DMS 273 (cell line): ENCODE results near the gene HOXB4.
"Not testable (repeated sequence)": the region's sequence is repeated elsewhere in the genome, so short reads cannot be mapped to it uniquely, and the experiment has no call there.

ENCODE experiments used
- DNase-seq: peaks from one replicate; lab custom pipeline; 2025; ENCODE audit not compliant: unreplicated experiment; lab: John Stamatoyannopoulos, UW

HOXB4 gene

DNA sequence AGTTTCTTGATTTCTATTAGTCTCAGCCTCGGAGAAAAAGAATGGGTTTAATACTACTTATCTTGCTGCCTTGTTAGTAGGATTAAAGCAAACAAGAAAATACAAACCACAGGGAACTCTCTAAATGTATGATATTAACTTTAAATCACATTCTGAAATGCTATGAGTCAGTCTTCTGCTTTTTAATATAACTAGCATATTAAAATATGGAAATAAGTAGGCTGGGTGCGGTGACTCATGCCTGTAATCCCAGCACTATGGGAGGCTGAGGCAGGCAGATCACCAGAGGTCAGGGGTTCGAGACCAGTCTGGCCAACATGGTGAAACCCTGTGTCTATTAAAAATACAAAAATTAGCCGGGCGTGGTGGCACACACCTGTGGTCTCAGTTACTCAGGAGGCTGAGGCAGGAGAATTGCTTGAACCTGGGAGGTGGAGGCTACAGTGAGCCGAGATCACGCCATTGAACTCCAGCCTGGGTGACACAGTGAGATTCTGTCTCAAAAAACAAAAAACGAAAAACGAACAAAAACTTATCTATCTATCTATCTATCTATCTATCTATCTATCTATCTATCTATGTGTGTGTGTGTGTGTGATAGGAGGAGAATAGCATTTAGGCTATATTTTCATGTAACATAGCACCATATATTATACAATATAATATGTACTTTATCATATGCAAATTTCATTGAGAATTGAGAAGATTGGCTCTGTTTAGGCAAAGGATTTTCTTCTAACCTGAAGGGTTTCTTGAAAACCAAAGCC is 42.2 kb downstream of the HOXB4 start:
- DNase-seq: not testable (repeated sequence)

DNA sequence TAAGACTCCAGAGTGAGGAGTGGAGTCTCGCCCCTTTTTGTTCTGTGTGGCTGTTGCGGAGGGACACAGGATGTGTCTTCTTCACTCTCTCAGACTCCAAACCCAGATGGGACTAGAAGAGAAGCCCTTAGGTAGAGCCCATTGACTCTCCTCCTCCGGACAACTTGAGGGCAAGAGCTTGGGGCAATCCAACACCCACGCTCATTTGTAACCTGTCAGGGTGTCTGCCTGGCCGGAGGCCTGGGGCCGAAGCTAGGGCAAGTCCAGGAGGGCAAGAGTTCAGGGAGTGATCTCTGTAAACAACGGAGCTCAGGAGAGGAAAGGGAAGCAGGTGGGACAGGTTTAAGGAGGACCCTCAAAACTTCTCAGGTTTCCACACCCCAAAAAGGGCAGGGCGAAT is 45.9 kb downstream of the HOXB4 start:
- DNase-seq: no peak

DNA sequence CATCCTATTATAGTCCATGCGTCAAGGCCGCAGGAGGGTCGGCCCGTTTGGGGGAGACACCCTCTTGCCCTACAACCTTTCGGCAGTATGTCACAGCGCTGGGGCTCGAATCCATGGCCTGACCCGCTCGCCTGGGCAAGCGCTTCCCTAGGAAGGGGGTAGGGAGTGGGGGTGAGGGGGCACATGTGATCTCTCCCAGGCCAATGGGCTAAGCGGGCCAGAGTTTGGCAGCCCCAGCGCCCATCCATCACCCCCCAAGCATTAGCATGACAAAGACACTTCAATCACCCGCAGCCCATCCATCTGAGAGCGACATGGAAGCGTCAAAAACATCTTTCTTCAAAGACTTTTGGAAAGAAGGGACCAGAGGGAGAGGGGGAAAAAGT is 47.3 kb downstream of the HOXB4 start, which contains the start of gene HOXB1:
HOXB1 (minus strand) TSS at position 125 of the 386 bp plus-strand sequence; CDS start at position 18, 107 bp downstream.
- no peak for DNase-seq

DNA sequence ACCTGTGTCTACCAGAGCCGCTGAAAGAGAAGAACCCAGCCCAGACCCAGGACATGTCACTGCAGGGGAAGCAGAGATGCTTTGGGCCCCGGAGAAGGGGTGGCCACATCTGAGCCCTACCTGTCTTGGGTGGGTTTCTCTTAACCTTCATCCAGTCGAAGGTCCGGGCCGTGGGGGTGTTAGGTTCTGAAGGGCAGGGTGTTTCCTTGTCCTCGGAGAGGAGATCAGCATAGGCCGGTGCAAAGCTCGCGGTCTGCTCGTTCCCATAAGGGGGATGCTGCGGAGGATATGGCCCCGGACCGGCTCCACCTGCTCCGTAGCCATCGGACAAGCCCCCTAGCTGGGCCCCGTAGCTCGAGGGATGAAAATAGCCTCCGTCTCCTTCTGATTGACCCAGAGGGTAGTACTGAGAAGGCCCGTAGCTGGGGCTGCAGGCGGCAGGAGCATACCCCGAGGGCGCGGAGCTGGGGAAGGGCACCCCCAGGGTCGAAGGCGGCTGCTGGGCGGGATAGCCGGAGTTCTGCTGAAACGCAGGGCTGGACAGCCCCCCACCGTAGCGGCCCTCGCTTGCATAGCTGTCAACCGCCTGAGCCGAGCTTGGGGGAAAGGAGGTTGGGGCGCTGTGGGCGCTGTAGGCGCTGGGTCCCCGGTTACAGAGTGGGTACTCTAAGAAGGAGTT is 47.8 kb downstream of the HOXB4 start:
- no peak for DNase-seq

DNA sequence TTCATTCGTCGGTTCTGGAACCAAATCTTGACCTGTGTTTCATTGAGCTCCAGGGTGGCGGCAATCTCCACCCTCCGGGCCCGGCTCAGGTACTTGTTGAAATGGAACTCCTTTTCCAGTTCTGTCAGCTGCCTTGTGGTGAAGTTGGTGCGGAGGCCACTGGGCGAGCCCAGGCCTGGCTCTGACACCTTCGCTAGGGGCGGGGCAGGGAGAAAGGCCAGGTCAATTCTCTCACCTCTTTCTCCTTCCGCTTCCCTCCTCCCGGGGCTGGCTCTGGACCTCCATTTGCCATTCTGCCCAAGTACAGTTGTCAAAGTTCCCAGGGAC is 48.5 kb downstream of the HOXB4 start:
- DNase-seq: no peak

DNA sequence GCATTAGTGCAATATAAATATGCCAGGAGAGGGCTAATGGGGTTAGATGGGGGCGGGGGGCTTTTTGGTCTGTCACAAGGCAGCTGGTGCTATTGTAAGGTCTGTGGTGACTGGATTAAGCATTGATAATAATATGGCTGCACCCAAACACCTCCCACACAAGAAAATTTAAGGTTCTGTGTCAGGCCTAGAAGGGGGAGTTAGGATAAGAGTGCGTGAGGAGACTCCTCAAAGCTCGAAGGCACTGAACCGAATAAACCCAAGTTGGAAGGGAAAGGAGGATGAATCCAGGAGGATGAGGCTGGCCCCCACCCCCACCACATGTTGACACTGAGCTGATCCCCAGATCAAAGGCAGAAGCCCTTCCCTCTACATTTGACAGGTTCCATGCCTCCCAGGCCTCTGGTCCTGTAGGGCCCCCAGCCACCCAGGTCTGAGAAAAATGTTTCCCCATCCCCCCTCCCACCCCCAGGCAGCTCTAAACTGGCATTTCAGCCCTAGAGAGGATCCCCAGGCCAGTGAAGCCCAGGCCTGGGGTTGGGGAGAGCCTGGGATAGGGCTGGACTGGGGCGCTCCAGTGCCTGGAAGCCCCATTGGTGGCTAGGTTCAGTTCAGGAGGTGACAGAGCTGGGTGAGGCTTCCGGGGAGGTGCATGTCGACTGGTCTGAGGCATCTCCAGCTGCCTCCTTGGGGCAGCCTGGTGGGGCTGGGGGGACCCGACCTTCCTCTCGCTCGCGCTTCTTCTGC is 49.0 kb downstream of the HOXB4 start:
- DNase-seq: no peak

DNA sequence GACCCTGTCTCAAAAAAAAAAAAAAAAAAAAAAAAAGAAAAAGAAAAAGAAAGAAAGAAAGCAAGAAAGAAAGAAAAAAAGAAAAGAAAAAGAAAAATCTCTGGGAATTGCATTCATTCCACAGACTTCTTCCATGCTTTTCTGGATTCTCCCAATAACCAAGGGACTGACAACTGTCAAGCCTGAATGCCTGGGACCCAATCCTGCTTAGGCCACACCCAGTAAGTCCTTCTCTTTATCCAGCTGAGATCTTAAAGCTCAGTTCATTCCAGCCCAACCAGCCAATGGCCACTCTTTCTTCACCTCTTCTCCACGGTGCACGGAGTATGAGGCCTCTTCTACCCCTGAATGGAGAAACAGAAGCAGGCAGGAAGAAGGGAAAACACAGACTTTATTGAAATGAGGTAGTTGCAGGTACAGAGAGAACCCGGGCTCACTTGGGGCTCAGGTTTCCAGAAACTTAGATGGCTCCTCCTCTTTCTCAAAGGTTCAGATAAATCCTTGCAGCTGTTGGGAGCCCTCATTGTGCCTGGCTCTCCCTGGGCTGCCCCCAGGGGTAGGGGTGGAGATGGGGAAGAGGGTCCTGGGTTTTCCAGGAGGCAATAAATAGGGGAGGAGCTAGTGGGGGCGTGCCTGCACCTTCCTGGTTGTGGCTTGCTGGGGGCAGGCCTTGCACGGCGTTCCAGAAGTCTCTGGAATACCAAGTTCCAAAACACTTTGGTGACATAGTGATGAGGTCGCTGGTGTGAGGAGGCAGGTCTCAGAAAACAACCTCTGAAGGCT is 49.8 kb downstream of the HOXB4 start:
- no peak for DNase-seq

DNA sequence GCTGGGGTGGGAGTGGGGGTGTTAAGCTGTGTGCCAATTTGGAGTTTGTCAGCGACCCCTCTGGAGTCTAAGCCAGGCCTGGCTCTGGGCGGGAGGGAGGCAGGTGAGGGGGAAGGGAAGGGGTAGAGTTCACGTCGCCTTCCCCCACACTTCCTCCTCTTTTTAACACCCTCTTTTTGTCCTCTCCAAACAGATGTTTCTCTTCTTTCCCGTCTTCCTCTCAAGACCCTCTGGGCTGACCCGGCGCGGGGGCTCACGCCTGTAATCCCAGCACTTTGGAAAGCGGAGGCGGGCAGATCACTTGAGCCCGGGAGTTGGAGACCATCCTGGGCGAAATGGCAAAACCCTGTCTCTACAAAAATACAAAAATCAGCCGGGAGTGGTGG is 50.6 kb downstream of the HOXB4 start:
- no peak for DNase-seq

DNA sequence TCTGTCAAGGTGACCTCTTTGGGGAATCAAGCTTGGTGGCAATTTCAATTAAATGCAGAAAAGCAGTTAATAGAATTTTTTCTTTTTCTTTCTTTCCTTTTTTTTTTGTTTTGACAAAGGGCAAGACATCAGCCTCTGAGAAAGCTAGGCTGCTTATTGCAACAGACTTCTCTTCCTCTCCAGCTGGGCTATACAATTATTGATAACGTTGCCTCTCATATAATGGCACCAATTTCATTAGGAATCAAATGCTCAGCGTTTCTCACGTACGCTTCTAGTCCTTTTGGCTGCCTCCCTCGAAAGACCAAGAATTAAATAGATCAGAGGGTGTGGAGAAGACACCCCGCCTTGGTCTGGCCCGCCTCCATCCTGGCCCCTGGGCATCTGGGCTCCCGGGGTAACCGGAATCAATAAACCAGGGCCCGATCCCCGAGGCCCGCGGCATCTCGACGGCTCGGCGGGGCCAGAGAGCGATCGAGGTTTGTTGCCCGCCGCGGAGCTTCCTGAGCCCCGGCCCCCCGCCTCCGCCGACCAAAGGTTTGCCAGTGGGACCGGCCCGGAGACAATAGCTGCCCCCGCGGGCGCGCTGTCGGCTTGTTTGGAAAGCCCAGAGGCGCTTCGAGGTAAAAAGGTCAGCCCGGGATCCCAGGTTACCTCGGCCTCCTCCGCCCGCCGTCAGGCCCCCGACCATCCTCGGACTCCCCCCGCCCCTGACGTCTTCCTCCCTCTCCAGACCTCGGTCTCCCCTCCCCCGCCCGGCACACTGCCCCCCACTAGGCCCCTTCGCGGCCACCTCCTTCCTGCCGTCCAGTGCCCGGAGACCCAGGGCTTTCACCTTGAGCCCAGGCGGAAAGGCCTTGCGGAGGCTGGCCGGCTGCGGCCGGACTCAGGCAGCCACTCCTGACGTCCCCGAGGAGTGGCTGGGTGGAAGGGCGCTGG is 51.3 kb downstream of the HOXB4 start:
- no peak for DNase-seq
